Prostate gland (tissue), 2 donors: ENCODE measurements around the gene ADD3.

Experiments
- POLR2A ChIP-seq: fragments of 450-650 bp; IDR thresholded peaks from one replicate; pipeline ENCODE4 v1.6.1; 2016; ENCODE audit warnings: antibody characterized with exemption, mild to moderate bottlenecking
- TF ChIP-seq, protein P1 (sequence below), 4 experiments: fragments of 200-600 bp in 2 of 4; fragments of 450-650 bp in 2 of 4; sonication (generic) in 2 of 4; IDR thresholded peaks; 1 replicate in 3 of 4; 2 replicates in 1 of 4; pipeline ENCODE4 v1.5.1; 2016 to 2019; ENCODE audit warnings: antibody characterized with exemption in 4 of 4, mild to moderate bottlenecking in 2 of 4, moderate library complexity in 2 of 4

DNA sequence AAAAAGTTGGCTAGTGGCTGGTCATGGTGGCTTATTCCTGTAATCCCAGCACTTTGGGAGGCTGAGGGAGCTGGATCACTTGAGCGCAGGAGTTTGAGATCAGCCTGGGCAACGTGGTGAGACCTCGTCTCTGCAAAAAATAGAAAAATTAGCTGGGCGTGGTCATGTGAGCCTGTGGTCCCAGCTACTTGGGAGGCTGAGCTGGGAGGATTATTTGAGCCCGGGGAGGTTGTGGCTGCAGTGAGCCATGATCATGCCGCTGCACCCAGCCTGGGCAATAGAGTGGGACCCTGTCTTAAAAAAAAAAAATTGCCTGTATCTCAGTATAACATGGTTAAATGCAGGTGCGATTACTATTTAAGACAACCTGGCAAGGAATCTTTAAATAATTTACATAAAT is 61.0 kb downstream of the ADD3 start:
- TF ChIP-seq, protein P1, sequence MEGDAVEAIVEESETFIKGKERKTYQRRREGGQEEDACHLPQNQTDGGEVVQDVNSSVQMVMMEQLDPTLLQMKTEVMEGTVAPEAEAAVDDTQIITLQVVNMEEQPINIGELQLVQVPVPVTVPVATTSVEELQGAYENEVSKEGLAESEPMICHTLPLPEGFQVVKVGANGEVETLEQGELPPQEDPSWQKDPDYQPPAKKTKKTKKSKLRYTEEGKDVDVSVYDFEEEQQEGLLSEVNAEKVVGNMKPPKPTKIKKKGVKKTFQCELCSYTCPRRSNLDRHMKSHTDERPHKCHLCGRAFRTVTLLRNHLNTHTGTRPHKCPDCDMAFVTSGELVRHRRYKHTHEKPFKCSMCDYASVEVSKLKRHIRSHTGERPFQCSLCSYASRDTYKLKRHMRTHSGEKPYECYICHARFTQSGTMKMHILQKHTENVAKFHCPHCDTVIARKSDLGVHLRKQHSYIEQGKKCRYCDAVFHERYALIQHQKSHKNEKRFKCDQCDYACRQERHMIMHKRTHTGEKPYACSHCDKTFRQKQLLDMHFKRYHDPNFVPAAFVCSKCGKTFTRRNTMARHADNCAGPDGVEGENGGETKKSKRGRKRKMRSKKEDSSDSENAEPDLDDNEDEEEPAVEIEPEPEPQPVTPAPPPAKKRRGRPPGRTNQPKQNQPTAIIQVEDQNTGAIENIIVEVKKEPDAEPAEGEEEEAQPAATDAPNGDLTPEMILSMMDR (IDR thresholded peaks at IDR 0.05) = no peak
- no peak for TF ChIP-seq POLR2A
